IgD-negative memory B cell (primary cell): Measurements from ENCODE around the gene CRTAP. TPM values are rescaled to one million over a fixed set of nuclear protein-coding genes. Genes with fewer than 3 reads are reported as not detected.
"Not testable (repeated sequence)": the region's sequence is repeated elsewhere in the genome, so short reads cannot be mapped to it uniquely, and the experiment has no call there.

Experiments used
- H3K27ac Mint-ChIP-seq, 3 donors: one replicate each; pipeline ENCODE4 v1.8.0; 2020 to 2022; ENCODE audit warnings: mild to moderate bottlenecking in 3 of 3, mixed read lengths in 3 of 3, moderate library complexity in 1 of 3
- H3K27me3 Mint-ChIP-seq: one replicate; pipeline ENCODE4 v1.8.0; 2021; ENCODE audit warnings: mixed read lengths
- H3K36me3 Mint-ChIP-seq: one replicate; pipeline ENCODE4 v1.8.0; 2020; ENCODE audit warnings: mild to moderate bottlenecking, mixed read lengths
- H3K4me1 Mint-ChIP-seq, 3 donors: one replicate each; pipeline ENCODE4 v1.8.0; 2020 to 2022; ENCODE audit warnings: mixed read lengths in 3 of 3, mild to moderate bottlenecking in 1 of 3
- H3K4me3 Mint-ChIP-seq, 4 donors: one replicate each; pipeline ENCODE4 v1.8.0; 2020 to 2022; ENCODE audit warnings: mild to moderate bottlenecking in 4 of 4, mixed read lengths in 4 of 4, moderate library complexity in 3 of 4
- H3K9me3 Mint-ChIP-seq, 3 donors: one replicate each; pipeline ENCODE4 v1.8.0; 2020 to 2021; ENCODE audit warnings: mixed read lengths in 3 of 3, mild to moderate bottlenecking in 1 of 3
- polyA plus RNA-seq: library from polyadenylated mRNA; unstranded; fragments of 300-500 nt; fragmentation: Illumina TruSeq; gene quantifications from one replicate; pipeline ENCODE4 v1.2.3, GENCODE V29; 2021

The CRTAP gene
- polyA plus RNA-seq, 1 donor from 2014 or later, result 88.0 TPM

DNA sequence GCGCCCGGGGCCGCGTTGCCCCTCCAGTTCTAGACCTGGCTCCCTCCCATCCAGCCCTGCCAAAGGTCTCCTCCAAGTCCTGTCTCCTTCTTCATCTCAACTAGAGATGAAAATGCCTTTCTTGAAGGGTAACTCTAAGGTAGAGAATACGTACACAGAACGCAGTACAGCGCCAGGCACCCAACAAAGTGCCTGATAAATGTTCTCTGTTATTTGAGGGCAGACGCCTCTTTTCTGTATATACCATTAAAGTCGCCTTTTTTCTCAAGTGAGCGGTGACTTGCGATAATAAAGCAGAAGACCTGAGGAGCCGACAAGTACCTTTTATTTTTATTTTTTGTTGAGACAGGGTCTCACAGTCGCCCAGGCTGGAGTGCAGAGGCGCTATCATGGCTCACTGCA lies 809 bp downstream of the CRTAP start:
- H3K4me1 Mint-ChIP-seq, result peaks cover 30 to 48% (median 36%) of the 10 kb centered on the region in 3 donors

GRCh38 chr3:33115024-33115768 lies 1.4 kb downstream of the CRTAP start:
- Mint-ChIP-seq H3K36me3 (no peaks in the 10 kb centered on the region), H3K27ac (peak overlapping the region; percentile 64 to 83 (median 83)), H3K4me1 (peaks cover 30 to 48% (median 36%) of the 10 kb centered on the region in 3 donors)

More for the DNA sequence above, 809 bp downstream of the CRTAP start:
- Mint-ChIP-seq H3K27me3 (no peaks in the 10 kb centered on the region), H3K27ac (peak overlapping the region; percentile 64 to 90 (median 83)), H3K9me3 (no peaks in the 10 kb centered on the region), H3K4me3 (peak overlapping the region; percentile 91 to 96 (median 94)), H3K36me3 (no peaks in the 10 kb centered on the region)

DNA sequence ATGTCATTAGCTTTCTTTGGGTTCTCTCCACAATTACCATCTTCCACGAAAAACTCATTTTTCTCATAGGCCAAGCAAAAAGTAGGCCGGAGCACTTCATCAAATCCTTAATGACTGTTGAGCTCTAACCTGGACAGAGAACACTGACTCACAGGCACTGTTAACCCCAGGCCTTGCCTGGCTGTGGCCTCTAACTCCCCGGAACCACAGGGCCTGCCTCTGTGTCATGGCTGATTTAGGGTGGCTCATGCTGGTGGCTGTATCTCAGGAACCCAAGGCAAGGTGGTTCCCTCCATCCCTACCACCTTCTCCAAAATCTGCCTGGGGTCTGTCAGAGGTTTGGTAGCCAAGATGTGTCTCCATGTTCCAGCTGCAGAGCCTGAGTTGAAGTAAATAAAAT lies 3.6 kb downstream of the CRTAP start:
- Mint-ChIP-seq H3K27ac (no peak overlapping the region), H3K27me3 (no peaks in the 10 kb centered on the region), H3K4me3 (peak overlapping the region in 2 of 4 donors; percentile 20 to 36), H3K4me1 (peaks cover 19 to 34% (median 21%) of the 10 kb centered on the region in 3 donors), H3K36me3 (peaks cover 3% of the 10 kb centered on the region), H3K9me3 (no peaks in the 10 kb centered on the region)

More at GRCh38 chr3:33115024-33115768, 1.4 kb downstream of the CRTAP start:
- Mint-ChIP-seq H3K9me3 (no peaks in the 10 kb centered on the region), H3K27me3 (no peaks in the 10 kb centered on the region), H3K4me3 (peak overlapping the region; percentile 91 to 96 (median 94))

- H3K4me3 Mint-ChIP-seq, result no peak overlapping the region
- peaks cover 9 to 28% (median 12%) of the 10 kb centered on the region in 3 donors for H3K4me1 Mint-ChIP-seq
- H3K27ac Mint-ChIP-seq, result no peak overlapping the region
- H3K9me3 Mint-ChIP-seq, result no peaks in the 10 kb centered on the region
- H3K36me3 Mint-ChIP-seq, result peaks cover 4% of the 10 kb centered on the region
- no peaks in the 10 kb centered on the region for H3K27me3 Mint-ChIP-seq
Measured at GRCh38 chr3:33119891-33120290, 6.1 kb downstream of the CRTAP start.

GRCh38 chr3:33122991-33123390 lies 9.2 kb downstream of the CRTAP start:
- H3K27ac Mint-ChIP-seq, result no peak overlapping the region
- no peaks in the 10 kb centered on the region for H3K27me3 Mint-ChIP-seq
- no peak overlapping the region for H3K4me3 Mint-ChIP-seq
- H3K36me3 Mint-ChIP-seq, result peaks cover 4% of the 10 kb centered on the region
- no peaks in the 10 kb centered on the region for H3K9me3 Mint-ChIP-seq
- peaks cover 0 to 11% (median 3%) of the 10 kb centered on the region in 3 donors for H3K4me1 Mint-ChIP-seq

DNA sequence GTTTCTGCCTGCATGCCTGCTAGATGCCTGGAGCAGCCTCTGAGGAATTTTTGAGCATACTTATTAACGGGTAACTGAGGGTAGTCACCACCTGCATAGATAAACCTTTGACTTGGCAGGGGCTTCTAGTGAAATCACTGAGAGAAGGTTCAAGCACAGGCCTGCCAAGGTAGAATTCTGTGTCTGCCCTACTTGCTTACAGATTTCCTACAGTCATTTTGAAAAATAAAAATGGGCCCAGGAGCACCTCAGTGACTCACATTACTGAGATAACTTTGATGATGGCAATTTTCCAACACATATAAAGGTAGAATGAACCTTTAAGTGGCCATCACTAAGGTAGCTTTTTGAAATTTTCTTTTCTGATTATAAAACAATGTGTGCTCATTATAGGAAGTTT lies 10.8 kb downstream of the CRTAP start:
- H3K4me3 Mint-ChIP-seq, result no peak overlapping the region
- H3K9me3 Mint-ChIP-seq, result no peaks in the 10 kb centered on the region
- H3K27ac Mint-ChIP-seq, result peak overlapping the region in 1 of 3 donors; percentile 10
- H3K36me3 Mint-ChIP-seq, result peaks cover 4% of the 10 kb centered on the region
- H3K4me1 Mint-ChIP-seq, result peaks cover 0 to 2% (median 0%) of the 10 kb centered on the region in 3 donors
- no peaks in the 10 kb centered on the region for H3K27me3 Mint-ChIP-seq

DNA sequence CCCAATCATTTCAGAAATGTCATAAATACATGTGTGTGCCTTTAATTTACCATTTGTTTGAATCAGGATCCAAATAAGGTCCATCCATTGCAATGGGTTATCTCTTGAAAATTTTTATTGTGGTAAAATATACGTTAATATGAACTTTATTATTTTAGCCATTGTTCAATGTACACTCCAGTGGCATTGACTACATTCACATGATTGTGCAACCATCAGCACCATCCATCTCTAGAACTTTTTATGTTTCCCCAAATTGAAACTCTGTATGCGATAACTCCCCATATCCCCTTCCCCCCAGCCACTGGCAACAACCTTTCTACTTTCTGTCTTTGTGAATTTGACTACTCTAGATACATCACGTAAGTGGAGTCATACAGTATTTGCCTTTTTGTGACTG lies 12.0 kb downstream of the CRTAP start:
- Mint-ChIP-seq H3K36me3 (peaks cover 4% of the 10 kb centered on the region), H3K27me3 (no peaks in the 10 kb centered on the region), H3K9me3 (no peaks in the 10 kb centered on the region), H3K27ac (no peak overlapping the region), H3K4me1 (peaks cover 0 to 1% (median 0%) of the 10 kb centered on the region in 3 donors), H3K4me3 (no peak overlapping the region)

DNA sequence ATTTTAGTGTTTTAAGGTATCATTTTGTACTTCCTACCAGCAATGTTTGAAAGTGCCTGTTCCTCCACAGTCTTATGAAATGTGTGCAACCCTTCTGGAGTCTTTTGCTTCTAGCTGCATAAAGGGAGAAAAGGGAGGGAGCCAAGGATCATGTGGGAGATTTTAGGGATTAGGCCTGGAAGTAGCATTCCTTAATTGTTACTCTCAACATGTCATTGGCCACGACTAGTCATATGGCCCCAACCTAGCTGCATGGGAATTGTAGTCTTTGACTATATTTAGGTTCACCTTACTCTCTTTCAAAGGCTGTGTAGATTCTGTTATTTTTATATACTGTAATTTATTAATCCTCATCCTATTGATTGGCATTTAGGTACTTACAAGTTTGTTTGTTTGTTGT lies 14.9 kb downstream of the CRTAP start:
- Mint-ChIP-seq H3K36me3 (peaks cover 5% of the 10 kb centered on the region), H3K9me3 (no peaks in the 10 kb centered on the region), H3K4me1 (peaks cover 1 to 6% (median 4%) of the 10 kb centered on the region in 3 donors), H3K4me3 (no peak overlapping the region), H3K27me3 (no peaks in the 10 kb centered on the region), H3K27ac (no peak overlapping the region)

DNA sequence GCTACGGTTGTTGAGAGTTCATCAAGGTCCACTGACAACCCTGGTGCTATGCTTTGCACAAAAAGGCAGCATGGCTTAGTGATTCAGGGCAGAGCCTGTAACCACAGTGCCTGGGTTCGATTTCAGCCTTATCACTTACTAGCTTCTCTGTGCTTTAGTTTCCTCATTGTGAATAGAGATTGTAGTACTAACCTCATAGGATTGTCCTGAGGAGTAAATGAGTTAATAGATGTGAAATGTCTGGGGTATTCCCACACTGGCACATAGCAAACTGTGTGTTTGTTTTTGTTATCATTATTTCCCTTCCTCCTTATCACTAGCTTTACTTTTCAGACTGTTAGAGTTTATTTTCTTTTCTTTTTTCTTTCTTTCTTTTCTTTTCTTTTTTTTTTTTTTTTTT lies 16.3 kb downstream of the CRTAP start:
- H3K27me3 Mint-ChIP-seq, result no peaks in the 10 kb centered on the region
- no peaks in the 10 kb centered on the region for H3K9me3 Mint-ChIP-seq
- no peak overlapping the region for H3K27ac Mint-ChIP-seq
- H3K4me1 Mint-ChIP-seq, result peaks cover 1 to 6% (median 4%) of the 10 kb centered on the region in 3 donors
- no peak overlapping the region for H3K4me3 Mint-ChIP-seq
- H3K36me3 Mint-ChIP-seq, result peaks cover 4% of the 10 kb centered on the region

GRCh38 chr3:33131331-33132018 lies 17.7 kb downstream of the CRTAP start:
- no peak overlapping the region for H3K27ac Mint-ChIP-seq
- H3K4me3 Mint-ChIP-seq, result no peak overlapping the region
- no peaks in the 10 kb centered on the region for H3K9me3 Mint-ChIP-seq
- peaks cover 4% of the 10 kb centered on the region for H3K36me3 Mint-ChIP-seq
- H3K27me3 Mint-ChIP-seq, result no peaks in the 10 kb centered on the region
- H3K4me1 Mint-ChIP-seq, result peaks cover 1 to 6% (median 3%) of the 10 kb centered on the region in 3 donors

GRCh38 chr3:33132019-33132360 lies 18.2 kb downstream of the CRTAP start:
- Mint-ChIP-seq H3K4me1 (peaks cover 1 to 6% (median 3%) of the 10 kb centered on the region in 3 donors), H3K27ac (no peak overlapping the region), H3K36me3 (peaks cover 4% of the 10 kb centered on the region), H3K9me3 (no peaks in the 10 kb centered on the region), H3K27me3 (no peaks in the 10 kb centered on the region), H3K4me3 (no peak overlapping the region)

DNA sequence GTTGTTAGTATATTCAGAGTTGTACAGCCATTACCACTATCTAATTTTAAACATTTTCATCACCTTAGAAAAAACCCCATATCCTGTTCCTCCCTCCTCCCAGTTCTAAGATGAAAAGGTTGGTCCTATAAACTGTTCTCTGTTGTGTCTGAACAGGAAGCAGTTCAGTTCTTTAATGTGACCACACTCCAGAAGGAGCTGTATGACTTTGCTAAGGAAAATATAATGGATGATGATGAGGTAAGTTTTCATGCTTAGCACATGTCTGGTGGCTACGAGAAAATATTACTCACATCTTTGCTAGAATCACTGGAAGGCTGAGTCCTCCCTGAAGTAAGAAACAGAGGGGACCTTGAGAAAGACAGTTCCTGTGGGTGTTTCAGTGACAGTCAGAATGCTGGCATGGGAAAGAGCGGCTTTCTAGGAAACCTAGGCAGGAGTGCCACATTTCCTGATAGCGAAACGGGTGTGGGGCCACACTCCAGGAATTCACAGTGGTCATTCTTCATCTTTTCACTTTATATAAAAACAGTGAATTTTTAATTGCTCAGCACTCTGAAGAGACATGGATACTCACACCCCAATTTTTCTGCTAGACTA lies 20.3 kb downstream of the CRTAP start:
- Mint-ChIP-seq H3K27me3 (no peaks in the 10 kb centered on the region), H3K9me3 (no peaks in the 10 kb centered on the region), H3K4me3 (no peak overlapping the region), H3K27ac (peak overlapping the region in 1 of 3 donors; percentile 10), H3K4me1 (peaks cover 6 to 8% (median 7%) of the 10 kb centered on the region in 3 donors), H3K36me3 (peaks cover 7% of the 10 kb centered on the region)

GRCh38 chr3:33137691-33138090 lies 23.9 kb downstream of the CRTAP start:
- Mint-ChIP-seq H3K4me3 (no peak overlapping the region), H3K27ac (no peak overlapping the region), H3K27me3 (no peaks in the 10 kb centered on the region), H3K4me1 (peaks cover 0 to 14% (median 6%) of the 10 kb centered on the region in 3 donors), H3K9me3 (no peaks in the 10 kb centered on the region), H3K36me3 (peaks cover 7% of the 10 kb centered on the region)

DNA sequence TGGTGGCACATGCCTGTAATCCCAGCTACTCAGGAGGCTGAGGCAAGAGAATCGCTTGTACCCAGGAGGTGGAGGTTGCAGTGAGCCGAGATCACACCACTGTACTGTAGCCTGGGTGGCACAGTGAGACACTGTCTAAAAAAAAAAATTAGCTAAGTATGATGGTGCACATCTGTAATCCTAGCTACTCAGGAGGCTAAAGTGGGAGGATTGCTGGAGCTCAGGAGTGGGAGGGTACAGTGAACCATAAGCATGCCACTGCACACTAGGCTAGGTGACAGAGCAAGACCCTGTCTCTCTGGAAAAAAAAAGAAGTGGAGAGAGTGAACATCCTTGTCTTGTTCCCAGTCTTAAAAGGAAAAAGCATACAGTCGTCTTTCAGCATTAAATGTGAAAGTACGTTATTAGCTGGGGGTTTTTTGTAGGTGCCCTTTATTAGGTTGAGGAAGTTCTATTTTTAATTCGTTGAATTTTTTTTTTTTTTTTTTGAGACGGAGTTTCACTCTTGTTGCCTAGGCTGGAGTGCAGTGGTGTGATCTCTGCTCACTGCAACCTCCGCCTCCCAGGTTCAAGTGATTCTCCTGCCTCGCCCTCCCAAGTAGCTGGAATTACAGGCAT lies 25.3 kb downstream of the CRTAP start:
- Mint-ChIP-seq H3K27ac (peak overlapping the region in 1 of 3 donors; percentile 79), H3K4me3 (peak overlapping the region in 3 of 4 donors; percentile 54 to 85 (median 81)), H3K36me3 (peaks cover 15% of the 10 kb centered on the region), H3K4me1 (peaks cover 0 to 17% (median 6%) of the 10 kb centered on the region in 3 donors)
- H3K9me3 Mint-ChIP-seq, H3K27me3 Mint-ChIP-seq: not testable (repeated sequence)

- Mint-ChIP-seq H3K9me3 (no peaks in the 10 kb centered on the region), H3K27me3 (no peaks in the 10 kb centered on the region), H3K36me3 (peaks cover 16% of the 10 kb centered on the region), H3K27ac (peak overlapping the region in 1 of 3 donors; percentile 39), H3K4me1 (peaks cover 0 to 17% (median 6%) of the 10 kb centered on the region in 3 donors), H3K4me3 (no peak overlapping the region)
Measured at GRCh38 chr3:33139996-33140395, 26.2 kb downstream of the CRTAP start.
